Measurements from ENCODE around the gene CTNNA3.

Gene CTNNA3

DNA sequence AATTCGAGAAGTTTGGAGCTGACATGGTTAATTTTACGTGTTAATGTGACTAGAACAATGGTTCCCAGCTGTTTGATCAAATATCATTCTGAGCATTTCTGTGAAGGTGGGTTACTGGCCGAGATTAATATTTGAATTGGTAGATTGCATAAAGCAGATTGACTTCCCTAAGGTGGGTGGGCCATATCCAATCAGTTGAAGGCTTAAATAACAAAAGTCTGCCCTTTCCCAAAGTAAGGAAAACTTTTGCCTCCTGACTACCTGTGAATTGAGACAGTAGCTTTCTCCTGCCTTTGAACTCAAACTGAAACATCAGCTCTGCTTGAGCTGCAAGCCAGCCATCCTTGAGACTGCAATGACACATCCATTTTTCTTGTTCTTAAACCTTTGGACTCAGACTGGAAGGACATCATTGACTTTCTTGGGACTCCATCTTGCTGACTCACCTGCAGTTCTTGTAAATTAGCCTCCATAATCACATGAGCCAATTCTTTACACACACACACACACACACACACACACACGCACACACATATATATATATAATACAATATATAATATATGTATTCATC, 833.2 kb downstream of the CTNNA3 start:
- DNase-seq (ENCODE audit: low spot score), result no peak

DNA sequence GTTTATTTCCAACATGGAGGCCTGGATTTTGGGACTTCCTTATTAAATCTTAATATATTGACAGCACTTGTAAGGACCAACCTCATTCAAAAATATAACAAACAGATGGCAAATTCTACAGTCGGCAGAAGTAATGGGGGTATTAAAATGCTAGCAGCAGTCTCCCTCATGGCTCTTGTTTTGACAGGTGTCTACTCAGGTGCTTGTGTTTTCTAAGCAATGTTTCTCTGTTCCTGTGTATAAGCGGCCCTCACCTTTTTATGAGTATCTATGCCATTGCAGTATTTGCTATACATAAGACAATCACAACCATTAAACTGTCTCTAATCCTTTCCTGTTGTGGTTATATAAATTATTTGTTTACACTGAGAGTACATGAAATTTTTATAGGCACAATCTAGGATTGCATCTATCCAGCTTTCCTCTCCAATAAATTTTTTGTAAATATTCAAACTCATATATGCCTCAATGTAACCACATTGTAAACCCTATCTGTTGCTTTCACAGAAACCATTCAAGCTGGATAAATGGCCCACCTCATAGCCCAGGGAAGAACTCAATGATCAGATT, 835.5 kb downstream of the CTNNA3 start:
- no peak for DNase-seq (ENCODE audit: low spot score)

DNA sequence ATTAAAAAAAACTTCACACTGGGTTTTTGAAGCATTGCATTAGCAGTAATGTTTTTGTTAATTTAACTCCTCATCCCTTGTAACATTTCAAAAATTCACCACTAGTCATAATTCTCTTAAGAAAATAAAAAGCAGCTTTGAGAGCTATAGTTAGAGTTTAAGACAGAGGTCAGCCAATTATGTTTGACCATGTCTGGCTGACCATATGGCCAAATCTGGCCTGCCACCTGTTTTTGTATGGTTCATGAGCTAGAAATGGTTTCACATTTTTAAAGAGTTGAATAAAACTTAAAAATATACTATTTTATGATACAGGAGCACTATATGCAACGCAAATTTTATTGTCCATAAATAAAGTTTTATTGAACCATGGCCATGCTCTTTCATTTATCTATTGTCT, 843.2 kb downstream of the CTNNA3 start:
- no peak for DNase-seq (ENCODE audit: low spot score)

DNA sequence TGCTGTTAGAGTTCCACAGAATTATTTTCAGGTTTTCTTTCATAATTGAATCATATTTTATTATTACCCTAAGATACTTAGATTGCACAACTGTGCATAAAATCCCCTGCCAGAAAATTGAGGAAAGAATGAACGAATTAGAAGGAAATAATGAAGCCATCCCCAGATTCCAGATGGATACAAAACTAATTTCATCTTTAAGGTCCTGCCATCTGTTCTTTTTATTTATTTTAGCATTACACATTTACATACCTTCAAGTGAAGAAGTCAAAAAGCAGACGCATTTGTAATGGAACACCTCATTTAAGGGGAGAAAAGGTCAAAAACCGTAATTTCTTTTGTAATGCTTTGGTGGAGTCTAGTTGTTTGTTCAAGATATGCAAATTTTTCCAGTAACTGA, 847.1 kb downstream of the CTNNA3 start:
- no peak for DNase-seq (ENCODE audit: low spot score)

DNA sequence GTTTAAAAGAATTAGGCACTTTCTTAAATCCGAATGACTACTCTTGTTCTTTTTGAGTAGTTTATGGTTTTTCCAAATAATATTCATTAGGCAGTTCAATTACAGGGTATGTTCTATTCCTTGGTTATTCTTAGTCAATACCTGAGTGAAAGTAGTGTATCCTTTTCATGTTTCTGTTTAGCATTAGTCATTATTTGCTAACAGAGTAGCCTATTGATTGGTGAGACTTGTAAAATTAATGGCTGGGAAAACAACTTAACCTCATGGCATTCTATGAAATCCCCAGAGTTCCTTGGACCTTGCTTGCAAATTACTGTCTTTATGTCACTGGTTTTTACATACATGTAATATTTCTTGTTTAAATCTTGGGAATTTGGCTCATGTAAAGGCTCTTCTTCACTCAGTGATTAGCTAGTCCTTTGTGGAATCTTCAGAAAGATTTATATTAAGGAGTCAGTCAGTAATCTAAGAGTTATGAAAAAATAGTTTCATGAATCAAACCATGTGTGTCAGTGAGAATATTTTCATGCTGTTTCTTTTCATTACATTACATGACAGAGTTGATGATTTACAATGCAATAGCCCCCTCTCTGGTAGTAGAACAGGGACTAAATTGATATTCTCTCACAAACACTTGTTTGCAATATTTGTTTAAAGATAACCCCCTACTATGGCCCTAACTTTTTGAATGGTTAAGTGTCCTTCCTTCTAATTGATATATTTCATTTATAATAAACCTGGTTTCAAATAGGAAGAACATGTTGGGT, 851.6 kb downstream of the CTNNA3 start:
- DNase-seq (ENCODE audit: low spot score), result no peak

DNA sequence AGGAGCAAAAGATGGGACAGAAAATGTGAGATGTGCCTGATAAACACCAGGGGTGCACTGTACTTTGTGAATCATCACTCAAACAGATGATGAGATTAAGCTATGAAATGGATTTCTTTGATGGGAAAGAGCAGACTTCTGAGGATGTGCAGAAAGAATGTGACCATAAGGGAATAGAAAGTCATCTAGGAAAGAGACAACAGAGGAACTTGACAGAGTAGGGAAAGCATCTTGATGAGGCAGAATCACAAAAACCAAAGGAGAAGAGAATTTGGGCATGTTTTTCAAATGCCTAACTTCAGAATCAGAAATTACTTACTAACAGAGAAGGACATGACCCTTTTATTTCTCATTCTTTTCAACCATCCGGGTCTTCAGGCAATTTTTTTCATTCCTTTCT, 852.6 kb downstream of the CTNNA3 start:
- no peak for DNase-seq (ENCODE audit: low spot score)

DNA sequence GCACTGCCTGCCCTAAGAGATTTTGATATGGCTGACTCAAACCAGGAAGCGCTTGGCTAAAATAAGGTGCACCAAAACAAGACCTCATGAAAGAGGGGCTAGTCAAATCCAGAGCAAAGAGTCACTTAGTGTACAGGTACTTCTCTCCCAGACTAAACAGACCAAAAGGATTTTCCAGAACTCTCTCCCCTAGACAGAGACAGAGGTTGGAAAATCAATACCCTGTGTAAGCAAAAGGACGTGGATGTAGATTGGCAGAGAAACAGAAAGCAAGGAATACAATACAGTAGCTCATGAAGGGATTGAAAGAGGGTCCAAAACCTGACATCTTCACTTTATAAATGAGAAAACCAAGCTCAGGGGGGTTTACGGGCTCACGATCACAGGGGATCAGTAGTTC, 853.1 kb downstream of the CTNNA3 start:
- DNase-seq (ENCODE audit: low spot score), result no peak

DNA sequence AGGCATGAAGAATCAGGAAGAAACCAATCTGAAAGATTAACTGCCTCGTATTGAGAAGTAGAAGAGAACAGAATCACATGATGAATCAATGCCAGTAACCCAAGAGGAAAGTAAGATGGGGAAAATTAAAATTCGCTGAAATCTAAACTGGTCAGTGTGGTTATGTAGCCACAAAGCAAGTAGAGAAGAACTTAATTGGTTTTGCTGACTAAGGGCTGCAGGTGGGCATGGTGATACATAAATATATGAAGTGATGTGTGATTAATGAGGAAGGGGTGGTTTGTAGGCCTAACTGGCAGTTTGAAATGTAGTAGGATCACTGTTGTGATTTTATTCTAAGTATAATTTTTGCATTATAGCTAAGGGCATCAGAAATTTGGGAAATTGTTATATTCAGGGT, 853.6 kb downstream of the CTNNA3 start:
- DNase-seq (ENCODE audit: low spot score), result no peak

DNA sequence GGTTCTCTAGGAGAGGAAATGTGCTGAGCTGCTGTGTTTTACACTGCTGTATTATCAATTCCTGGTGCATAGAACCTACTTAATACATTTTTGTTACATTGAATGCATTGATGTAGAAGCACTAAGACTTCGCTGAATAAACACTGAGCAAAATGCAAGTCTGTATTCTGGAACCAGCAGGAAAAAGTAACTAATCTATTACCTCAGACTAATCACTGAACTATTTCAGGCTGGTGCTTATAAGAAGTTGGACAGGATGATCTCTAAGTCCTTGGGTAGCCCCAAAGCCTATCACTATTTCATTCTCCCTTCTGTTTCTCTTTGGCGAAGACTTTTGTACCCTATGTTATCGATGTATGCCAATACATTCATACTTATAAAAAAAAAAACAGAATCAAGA, 857.3 kb downstream of the CTNNA3 start:
- no peak for DNase-seq (ENCODE audit: low spot score)

DNA sequence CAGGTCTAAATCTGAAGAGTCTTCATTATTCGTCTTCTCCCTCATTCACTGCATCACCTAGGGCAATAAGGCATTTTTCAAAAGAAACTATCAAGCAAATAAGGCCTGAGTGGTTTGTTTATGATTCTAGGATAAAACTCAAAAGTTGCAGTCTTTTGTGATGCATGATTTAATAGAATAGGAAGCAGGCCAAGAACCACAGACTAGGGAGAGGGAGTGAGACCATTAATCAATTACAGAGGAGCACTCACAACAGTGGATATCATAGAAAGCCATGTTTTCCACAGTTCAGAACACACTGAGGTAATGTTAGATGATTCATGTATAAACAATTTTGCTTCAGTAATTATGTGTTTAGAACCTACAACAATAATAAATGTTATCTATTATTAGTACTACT, 858.0 kb downstream of the CTNNA3 start:
- DNase-seq (ENCODE audit: low spot score), result no peak

DNA sequence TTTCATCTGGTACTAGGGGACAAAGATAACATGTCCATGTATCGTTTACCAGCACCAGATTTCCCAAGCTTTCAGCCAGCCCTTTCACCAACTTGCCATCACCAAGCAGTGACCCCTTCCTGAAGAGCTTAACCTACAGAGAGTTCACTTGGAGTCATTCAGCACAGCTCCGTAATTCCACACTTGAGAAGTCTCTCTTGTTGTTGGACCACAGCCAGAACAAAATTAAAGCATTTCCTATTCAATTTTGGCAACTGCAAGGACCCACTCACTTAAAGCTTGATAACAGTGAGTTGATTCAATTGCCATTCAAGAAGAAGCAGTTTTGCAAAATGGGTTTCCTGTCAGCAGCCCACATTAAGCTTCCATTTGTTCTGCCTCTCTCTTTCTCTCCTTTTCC, 858.7 kb downstream of the CTNNA3 start:
- no peak for DNase-seq (ENCODE audit: low spot score)

DNA sequence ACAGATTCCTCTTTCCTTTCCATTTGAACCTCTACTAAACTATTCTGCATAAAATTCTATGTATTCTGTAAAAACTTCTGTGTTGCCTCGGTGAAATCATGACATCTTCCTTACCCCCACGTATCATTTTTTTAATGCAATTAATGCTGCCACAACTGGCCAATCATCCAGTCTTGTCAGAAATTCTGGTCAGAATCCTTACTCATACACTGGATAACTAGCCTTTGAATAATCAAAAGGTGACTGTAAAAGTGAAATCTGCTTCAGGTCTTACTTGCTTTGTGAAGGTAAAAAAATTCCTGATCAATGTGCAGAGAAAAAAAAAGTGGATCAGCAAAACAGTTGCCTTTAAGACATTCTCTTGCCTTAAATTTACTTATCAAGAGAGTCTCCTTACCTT, 859.2 kb downstream of the CTNNA3 start:
- DNase-seq (ENCODE audit: low spot score), result no peak

DNA sequence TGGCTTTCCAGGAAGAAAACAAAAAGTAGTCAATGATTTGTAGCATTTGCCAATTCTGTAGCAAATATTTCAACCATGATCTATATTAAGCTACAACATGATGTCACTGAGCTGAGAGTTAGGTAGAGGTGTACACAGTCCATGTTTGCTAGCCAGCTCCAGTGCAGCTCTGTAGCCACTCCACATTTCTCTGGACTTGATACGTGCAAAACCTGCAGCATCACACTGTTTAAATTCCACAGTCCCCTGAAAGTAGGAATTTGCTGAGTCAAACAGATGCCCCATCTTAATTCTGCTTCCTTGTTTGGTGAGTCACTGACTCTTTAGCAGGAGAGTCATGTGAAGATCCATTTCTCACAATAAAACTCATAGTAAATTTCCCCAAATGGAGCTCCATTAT, 859.9 kb downstream of the CTNNA3 start:
- DNase-seq (ENCODE audit: low spot score), result no peak

DNA sequence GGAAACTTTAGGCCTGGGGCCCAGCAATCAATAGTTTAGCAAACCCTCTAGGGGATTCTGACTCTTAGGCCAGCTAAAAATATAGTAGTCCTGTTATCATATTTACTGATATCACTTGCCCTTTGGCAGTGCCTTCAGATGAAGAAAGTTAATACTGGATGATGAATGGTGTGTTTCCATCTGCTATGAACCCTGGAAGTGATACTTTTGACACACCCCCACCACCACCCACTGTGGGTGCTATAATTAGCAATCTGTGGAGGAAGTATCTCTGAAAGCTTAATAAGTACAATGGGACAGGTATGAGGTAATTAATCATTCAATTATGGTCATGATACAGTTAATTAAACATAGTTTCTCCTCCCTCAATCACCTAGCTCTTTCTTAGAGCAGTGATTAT, 860.6 kb downstream of the CTNNA3 start:
- no peak for DNase-seq (ENCODE audit: low spot score)

DNA sequence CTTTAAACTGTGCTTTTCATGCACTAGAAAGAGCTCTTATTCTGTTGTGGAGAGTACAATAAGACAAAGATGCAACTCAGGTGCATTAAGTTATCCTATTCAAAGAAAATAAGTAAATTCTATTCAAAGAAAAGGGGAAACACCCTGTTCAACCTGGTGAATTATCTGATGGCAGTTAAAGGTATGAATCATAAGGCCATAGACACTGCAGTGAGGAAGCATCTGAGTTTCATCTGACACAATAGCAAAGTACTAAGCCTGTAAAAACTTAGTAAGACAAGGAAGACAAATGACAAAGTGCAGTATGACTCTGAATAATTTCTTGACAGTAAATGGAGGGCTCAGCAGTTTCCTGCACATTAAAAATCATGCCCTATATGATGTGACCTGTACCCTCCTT, 861.2 kb downstream of the CTNNA3 start:
- DNase-seq (ENCODE audit: low spot score), result peak; percentile 18

DNA sequence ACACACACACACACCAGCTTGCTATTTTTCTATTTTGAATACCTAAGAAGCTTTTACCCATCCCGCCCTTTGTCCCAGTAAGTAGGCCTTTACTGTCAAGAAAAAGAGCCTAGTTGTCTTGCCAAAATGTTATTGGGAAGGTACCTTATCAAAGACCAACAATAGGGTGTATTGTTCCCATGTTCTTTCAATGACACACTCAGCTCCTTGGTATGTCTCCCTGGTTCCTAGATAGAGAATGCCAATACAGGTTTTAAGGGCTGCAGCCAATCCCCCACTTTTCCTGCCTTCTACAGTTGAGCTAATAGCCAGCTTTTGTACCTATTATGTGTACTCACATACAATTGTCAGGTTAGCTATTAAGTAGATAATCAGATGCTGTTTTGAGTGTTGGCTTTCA, 862.1 kb downstream of the CTNNA3 start:
- DNase-seq (ENCODE audit: low spot score), result no peak

DNA sequence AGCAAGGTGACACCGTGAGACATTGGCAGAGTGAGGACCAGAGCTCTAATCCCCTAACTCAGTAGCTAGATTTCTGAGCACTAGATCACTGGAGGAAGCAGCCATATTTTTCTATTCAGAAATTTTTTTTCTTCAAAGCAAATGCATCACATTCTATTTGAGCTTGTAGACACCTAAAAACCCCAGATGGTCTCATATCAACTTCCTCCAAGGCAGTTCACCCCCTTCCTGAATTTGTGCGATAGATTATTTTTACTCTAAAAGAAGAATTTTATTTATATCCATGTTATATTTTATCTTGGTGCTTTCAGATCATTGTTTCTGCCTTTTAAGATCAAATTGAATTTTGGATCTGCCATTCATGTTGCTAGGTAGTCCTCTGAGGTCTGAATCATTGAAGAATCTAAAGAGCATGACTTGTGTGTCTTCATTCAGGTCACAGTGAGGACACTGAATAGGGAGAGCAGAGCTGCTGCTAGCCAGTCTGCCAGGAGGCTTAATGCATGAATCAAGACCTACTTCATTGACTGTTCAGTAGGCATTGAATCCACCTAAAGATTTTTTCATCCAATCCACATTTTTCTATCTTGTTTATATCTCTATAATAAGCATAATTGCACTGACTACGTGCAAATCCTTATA, 863.1 kb downstream of the CTNNA3 start:
- no peak for DNase-seq (ENCODE audit: low spot score)

DNA sequence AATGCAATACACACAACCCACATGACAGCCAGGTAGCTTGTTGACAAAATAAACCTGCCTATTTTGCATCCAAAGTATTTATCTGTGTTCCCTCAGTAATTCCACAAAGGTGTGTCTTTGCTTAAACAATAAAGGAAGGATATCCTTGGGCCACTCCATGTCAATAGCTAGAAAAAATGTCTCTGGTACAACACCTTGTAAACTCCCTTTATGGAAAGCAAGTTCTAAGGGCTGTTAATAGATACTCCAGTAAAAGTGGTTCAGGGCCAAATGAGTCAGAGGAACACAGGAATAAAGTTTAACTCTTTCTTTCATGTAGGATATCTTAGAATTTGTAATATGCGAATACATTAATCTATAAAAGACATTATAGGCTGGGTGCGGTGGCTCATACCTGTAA, 867.0 kb downstream of the CTNNA3 start:
- DNase-seq (ENCODE audit: low spot score), result no peak

DNA sequence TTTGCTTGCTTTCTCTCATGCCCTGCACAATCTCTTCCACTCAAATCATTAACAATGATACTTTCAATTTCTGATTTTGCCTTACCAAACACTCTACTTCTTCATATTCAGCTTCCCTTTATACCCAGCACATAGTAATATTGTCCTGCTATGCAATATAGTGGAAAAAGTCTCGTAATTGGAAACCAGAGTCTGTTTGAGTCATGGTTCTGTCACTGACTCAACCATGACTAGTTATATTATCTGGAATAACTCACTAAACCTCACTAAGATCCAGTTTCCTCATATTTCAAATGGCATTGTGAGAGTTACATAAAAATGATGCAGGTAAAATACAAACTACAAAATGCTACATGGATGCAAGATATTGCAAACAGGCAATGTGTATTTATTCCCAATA, 868.6 kb downstream of the CTNNA3 start:
- no peak for DNase-seq (ENCODE audit: low spot score)

DNA sequence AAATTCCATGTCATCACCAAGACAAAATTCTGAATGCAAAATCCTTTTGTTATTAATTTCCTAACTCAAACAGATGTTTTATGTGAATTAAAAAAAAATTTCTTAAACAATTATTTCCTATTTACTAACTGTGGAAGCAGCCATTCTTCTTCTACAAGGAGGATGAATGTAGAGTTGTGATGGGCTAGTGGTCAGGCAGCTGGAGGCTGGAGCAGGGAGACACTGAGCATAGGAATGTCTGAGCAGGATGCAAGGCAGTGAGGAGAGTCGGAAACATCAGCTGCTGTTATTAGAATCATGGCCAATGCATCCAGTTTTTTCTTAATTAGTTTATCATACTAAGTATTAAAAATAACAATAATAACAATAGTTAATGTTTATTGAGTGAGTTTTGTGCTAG, 872.7 kb downstream of the CTNNA3 start:
- no peak for DNase-seq (ENCODE audit: low spot score)

DNA sequence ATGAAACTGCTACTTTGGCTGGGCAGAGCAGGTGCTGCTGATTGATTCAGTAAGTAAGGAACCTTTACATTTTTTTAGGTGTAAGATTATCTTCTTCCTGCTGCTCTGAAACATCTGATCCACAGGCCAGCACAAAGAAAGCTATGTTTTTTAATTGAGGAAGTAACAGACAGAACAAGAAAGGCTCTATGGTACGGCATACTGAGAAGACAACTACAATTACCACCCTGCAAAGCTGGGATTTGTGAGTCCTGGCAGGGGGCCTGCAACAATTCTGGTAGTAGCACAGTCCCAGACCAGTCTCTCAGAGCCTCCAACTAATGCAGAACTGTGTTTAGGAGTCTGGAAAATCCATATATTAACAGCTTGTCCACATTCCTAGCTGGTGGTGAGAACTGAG, 873.2 kb downstream of the CTNNA3 start:
- DNase-seq (ENCODE audit: low spot score), result no peak

DNA sequence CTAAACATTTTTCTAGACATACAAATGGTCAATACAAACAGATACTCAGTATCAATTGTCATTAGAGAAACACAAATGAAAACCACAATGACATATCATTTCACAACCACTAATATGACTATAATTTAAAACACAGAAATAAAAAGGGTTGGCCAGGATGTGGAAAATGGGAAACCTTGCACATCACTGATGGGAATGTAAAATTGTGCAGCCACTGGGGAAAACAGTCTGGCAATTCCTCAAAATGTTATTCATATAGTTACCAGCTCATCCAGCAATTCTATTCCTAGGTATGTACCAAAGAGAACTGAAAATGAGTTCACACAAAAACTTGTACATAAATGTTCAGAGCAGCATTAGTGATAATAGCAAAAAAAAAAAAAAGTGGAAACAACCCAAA, 876.3 kb downstream of the CTNNA3 start:
- DNase-seq (ENCODE audit: low spot score), result no peak

DNA sequence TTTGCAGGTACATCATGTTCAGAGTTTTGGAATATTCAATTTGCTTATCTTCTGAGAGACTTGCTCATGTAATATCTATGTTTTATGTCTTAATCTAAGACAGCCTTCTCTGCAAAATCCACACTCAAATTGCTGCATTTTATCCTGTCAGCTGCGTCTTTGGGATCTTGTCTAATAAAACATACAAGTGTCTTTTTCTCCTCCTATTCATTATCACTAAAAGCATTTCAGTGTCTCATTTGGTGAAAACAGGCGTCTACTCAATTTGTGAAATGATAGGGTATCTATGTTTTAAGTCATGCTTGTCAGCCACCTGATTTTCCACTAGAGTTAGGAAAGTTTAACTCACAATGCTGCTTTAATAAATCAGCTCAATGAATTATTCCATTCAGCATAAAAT, 882.9 kb downstream of the CTNNA3 start:
- DNase-seq (ENCODE audit: low spot score), result no peak
